Stimulated activated CD4-positive, alpha-beta T cell treated with anti-CD3 and anti-CD28 coated beads, Interleukin-4, amount 100 ng/mL, for 1 hour (primary cell): ENCODE data around the gene RNF26.

Source experiments
- DNase-seq: peaks from one replicate; pipeline ENCODE4 v3.0.0-alpha.2; 2020

Gene RNF26

GRCh38 chr11:119334174-119334930 lies at the start of gene RNF26:
TSS of gene RNF26 (plus strand) at chr11:119334527. CDS start at chr11:119335123, 596 bp downstream.
- DNase-seq, result peak; percentile 89

- DNase-seq, result no peak
Measured at GRCh38 chr11:119285431-119285830, 48.9 kb upstream of the RNF26 start.

- DNase-seq, result no peak
Measured at GRCh38 chr11:119288219-119288618, 46.1 kb upstream of the RNF26 start.

- no peak for DNase-seq
Measured at GRCh38 chr11:119290894-119291497, 43.3 kb upstream of the RNF26 start.

GRCh38 chr11:119293461-119293860 lies 40.9 kb upstream of the RNF26 start:
- no peak for DNase-seq

- DNase-seq, result no peak
Measured at GRCh38 chr11:119295178-119295577, 39.1 kb upstream of the RNF26 start.

GRCh38 chr11:119297938-119298337 lies 36.4 kb upstream of the RNF26 start:
- DNase-seq, result no peak

GRCh38 chr11:119298726-119299125 lies 35.6 kb upstream of the RNF26 start:
- no peak for DNase-seq

GRCh38 chr11:119299416-119299815 lies 34.9 kb upstream of the RNF26 start:
- DNase-seq, result no peak

GRCh38 chr11:119300198-119300964 lies 33.9 kb upstream of the RNF26 start:
- no peak for DNase-seq

- DNase-seq, result no peak
Measured at GRCh38 chr11:119303227-119303718, 31.1 kb upstream of the RNF26 start.

GRCh38 chr11:119305556-119306372 lies 28.6 kb upstream of the RNF26 start:
- no peak for DNase-seq

- DNase-seq, result no peak
Measured at GRCh38 chr11:119306373-119306890, 27.9 kb upstream of the RNF26 start.

GRCh38 chr11:119307219-119307618 lies 27.1 kb upstream of the RNF26 start:
- no peak for DNase-seq

GRCh38 chr11:119307974-119308373 lies 26.4 kb upstream of the RNF26 start:
- DNase-seq, result no peak

- no peak for DNase-seq
Measured at GRCh38 chr11:119309411-119309810, 24.9 kb upstream of the RNF26 start.

GRCh38 chr11:119309953-119310681 lies 24.2 kb upstream of the RNF26 start:
- DNase-seq, result no peak

- no peak for DNase-seq
Measured at GRCh38 chr11:119310682-119311052, 23.7 kb upstream of the RNF26 start.

- no peak for DNase-seq
Measured at GRCh38 chr11:119314726-119315125, 19.6 kb upstream of the RNF26 start.

- peak; percentile 59 for DNase-seq
Measured at GRCh38 chr11:119315131-119316015, 19.0 kb upstream of the RNF26 start.
